HPDE6-E6E7 (cell line): ENCODE results near the gene TCERG1L.

Source experiments
- DNase-seq: peaks from one replicate; pipeline ENCODE4 v3.0.0; 2011; ENCODE audit warnings: missing footprints; ENCODE audit errors: extremely low spot score

TCERG1L gene

GRCh38 chr10:131270461-131271190 is 40.9 kb downstream of the TCERG1L start:
- DNase-seq, result no peak

GRCh38 chr10:131269776-131270460 is 41.6 kb downstream of the TCERG1L start:
- no peak for DNase-seq

GRCh38 chr10:131267814-131268095 is 43.8 kb downstream of the TCERG1L start:
- no peak for DNase-seq

- DNase-seq, result no peak
Measured at GRCh38 chr10:131266936-131267813, 44.3 kb downstream of the TCERG1L start.

GRCh38 chr10:131264110-131264788 is 47.3 kb downstream of the TCERG1L start:
- no peak for DNase-seq

- DNase-seq, result no peak
Measured at GRCh38 chr10:131261890-131262475, 49.5 kb downstream of the TCERG1L start.

GRCh38 chr10:131260452-131261211 is 50.9 kb downstream of the TCERG1L start:
- DNase-seq, result no peak

GRCh38 chr10:131260031-131260430 is 51.5 kb downstream of the TCERG1L start:
- DNase-seq, result no peak

GRCh38 chr10:131259535-131259934 is 52.0 kb downstream of the TCERG1L start:
- no peak for DNase-seq

- no peak for DNase-seq
Measured at GRCh38 chr10:131258256-131258655, 53.3 kb downstream of the TCERG1L start.

- no peak for DNase-seq
Measured at GRCh38 chr10:131257027-131257426, 54.5 kb downstream of the TCERG1L start.

GRCh38 chr10:131254859-131255252 is 56.7 kb downstream of the TCERG1L start:
- no peak for DNase-seq

- no peak for DNase-seq
Measured at GRCh38 chr10:131253931-131254858, 57.3 kb downstream of the TCERG1L start.

GRCh38 chr10:131252567-131253276 is 58.8 kb downstream of the TCERG1L start:
- DNase-seq, result no peak

GRCh38 chr10:131251146-131251541 is 60.4 kb downstream of the TCERG1L start:
- no peak for DNase-seq

GRCh38 chr10:131250454-131251145 is 60.9 kb downstream of the TCERG1L start:
- DNase-seq, result no peak

GRCh38 chr10:131249955-131250344 is 61.6 kb downstream of the TCERG1L start:
- DNase-seq, result no peak

GRCh38 chr10:131249238-131249954 is 62.1 kb downstream of the TCERG1L start:
- no peak for DNase-seq
